Liver (tissue), 9 donors: ENCODE measurements around the gene FGFBP3. TPM values are rescaled to one million over a fixed set of nuclear protein-coding genes. Genes with fewer than 3 reads are reported as not detected.

Source experiments
- DNase-seq: peaks from one replicate; pipeline ENCODE4 v3.0.0-alpha.2; 2017; ENCODE audit warnings: low spot score
- H3K27ac ChIP-seq, 2 donors: one replicate each; pipeline ENCODE4 v1.7.0; 2013; ENCODE audit warnings: inconsistent platforms in 2 of 2, low read length in 2 of 2, control low read depth in 1 of 2, low read depth in 1 of 2, mild to moderate bottlenecking in 1 of 2
- H3K27me3 ChIP-seq, 4 donors: one replicate each; pipeline versions ENCODE4 v1.6.1 to v1.7.0; 2013; ENCODE audit warnings: low read length in 3 of 4, inconsistent platforms in 1 of 4, mild to moderate bottlenecking in 1 of 4, moderate library complexity in 1 of 4; ENCODE audit not compliant: control insufficient read depth in 4 of 4, insufficient read depth in 4 of 4
- H3K36me3 ChIP-seq, 4 donors: one replicate each; pipeline versions ENCODE4 v1.6.1 to v1.7.0; 2013; ENCODE audit warnings: low read length in 3 of 4, mild to moderate bottlenecking in 3 of 4, low read depth in 1 of 4, moderate library complexity in 1 of 4; ENCODE audit not compliant: control insufficient read depth in 4 of 4, insufficient read depth in 3 of 4
- H3K4me1 ChIP-seq, 4 donors: one replicate each; pipeline versions ENCODE4 v1.6.1 to v1.7.0; 2013; ENCODE audit warnings: low read length in 3 of 4, mild to moderate bottlenecking in 3 of 4, moderate library complexity in 1 of 4; ENCODE audit not compliant: control insufficient read depth in 4 of 4, insufficient read depth in 4 of 4
- H3K4me3 ChIP-seq, 3 donors: one replicate each; pipeline versions ENCODE4 v1.6.1 to v1.7.0; 2013; ENCODE audit warnings: low read length in 3 of 3, control low read depth in 1 of 3, low read depth in 1 of 3, mild to moderate bottlenecking in 1 of 3
- H3K9ac ChIP-seq, 2 donors: one replicate each; pipeline ENCODE4 v1.7.0; 2013; ENCODE audit warnings: low read length in 2 of 2, mild to moderate bottlenecking in 2 of 2, moderate library complexity in 2 of 2, control low read depth in 1 of 2, low read depth in 1 of 2
- H3K9me3 ChIP-seq, 4 donors: one replicate each; pipeline versions ENCODE4 v1.6.1 to v1.7.0; 2013; ENCODE audit warnings: low read length in 3 of 4; ENCODE audit not compliant: control insufficient read depth in 4 of 4
- EGR1 ChIP-seq, 2 donors: IDR thresholded peaks; 2 replicates each; pipeline ENCODE4 v1.6.1; 2016 to 2018; ENCODE audit warnings: antibody characterized with exemption in 2 of 2, low read depth in 2 of 2
- FOXA1 ChIP-seq: IDR thresholded peaks from 2 replicates; pipeline ENCODE4 v1.6.1; 2016; ENCODE audit warnings: antibody characterized with exemption
- FOXA2 ChIP-seq: IDR thresholded peaks from 2 replicates; pipeline ENCODE4 v1.6.1; 2016; ENCODE audit warnings: antibody characterized with exemption
- GABPA ChIP-seq, 2 donors: IDR thresholded peaks in 1 of 2; conservative IDR thresholded peaks in 1 of 2; 2 replicates each; pipeline ENCODE4 v1.6.1; 2016; ENCODE audit warnings: antibody characterized with exemption in 2 of 2, mild to moderate bottlenecking in 1 of 2, moderate library complexity in 1 of 2
- HNF4A ChIP-seq, 2 donors: conservative IDR thresholded peaks; 2 replicates each; pipeline ENCODE4 v1.6.1; 2016; ENCODE audit warnings: antibody characterized with exemption in 2 of 2, mild to moderate bottlenecking in 2 of 2
- HNF4G ChIP-seq: IDR thresholded peaks from 2 replicates; pipeline ENCODE4 v1.6.1; 2016; ENCODE audit warnings: antibody characterized with exemption
- JUND ChIP-seq, 2 donors: IDR thresholded peaks; 2 replicates each; pipeline ENCODE4 v1.6.1; 2016; ENCODE audit warnings: antibody characterized with exemption in 2 of 2
- NR2F2 ChIP-seq: IDR thresholded peaks from 2 replicates; pipeline ENCODE4 v1.6.1; 2016; ENCODE audit warnings: antibody characterized with exemption
- RAD21 ChIP-seq, 2 donors: IDR thresholded peaks; 2 replicates each; pipeline ENCODE4 v1.6.1; 2016; ENCODE audit warnings: antibody characterized with exemption in 2 of 2, mild to moderate bottlenecking in 2 of 2
- RXRA ChIP-seq, 2 donors: IDR thresholded peaks; 2 replicates each; pipeline ENCODE4 v1.6.1; 2017 to 2018; ENCODE audit warnings: antibody characterized with exemption in 2 of 2, mild to moderate bottlenecking in 1 of 2
- SP1 ChIP-seq: IDR thresholded peaks from 2 replicates; pipeline ENCODE4 v1.6.1; 2018; ENCODE audit warnings: antibody characterized with exemption, mild to moderate bottlenecking
- TAF1 ChIP-seq: conservative IDR thresholded peaks from 2 replicates; pipeline ENCODE4 v1.6.1; 2016; ENCODE audit warnings: antibody characterized with exemption, mild to moderate bottlenecking
- YY1 ChIP-seq: IDR thresholded peaks from 2 replicates; pipeline ENCODE4 v1.6.1; 2016; ENCODE audit warnings: antibody characterized with exemption, mild to moderate bottlenecking
- WGBS: extraction: QIAGEN DNeasy Blood & Tissue Kit; methylation state at CpG from one replicate; pipeline ENCODE4 v1.1.7; 2013; 5-methylcytosine and 5-hydroxymethylcytosine counted together
- polyA plus RNA-seq, 2 donors: library from polyadenylated mRNA; stranded (reverse) in 1 of 2; unstranded in 1 of 2; fragments of 200-250 nt in 1 of 2; fragments of >200 nt in 1 of 2; fragmentation: Nextera tagmentation in 1 of 2; extraction: Ambion mirVana in 1 of 2; gene quantifications; one replicate each; pipeline versions ENCODE4 v1.2.1 to v1.2.3, GENCODE V29; 2013 to 2015
- total RNA-seq, 2 donors: library from RNA; depleted of rRNA; stranded (reverse); fragments of >200 nt; gene quantifications; one replicate each; pipeline ENCODE4 v1.2.3, GENCODE V29; 2014
- TF ChIP-seq, protein P1 (sequence below): fragments of 150-350 bp; IDR thresholded peaks from 2 replicates; pipeline ENCODE4 v1.5.1; 2017; ENCODE audit warnings: improper control_type of control experiment, low read depth, low read length; ENCODE audit not compliant: missing input control
- TF ChIP-seq, protein P2 (sequence below): IDR thresholded peaks from 2 replicates; pipeline ENCODE4 v1.6.1; 2016; ENCODE audit warnings: antibody characterized with exemption
- TF ChIP-seq, protein P3 (sequence below): IDR thresholded peaks from 2 replicates; pipeline ENCODE4 v1.6.1; 2016; ENCODE audit warnings: antibody characterized with exemption, mild to moderate bottlenecking
- TF ChIP-seq, protein P4 (sequence below): IDR thresholded peaks from 2 replicates; pipeline ENCODE4 v1.6.1; 2016; ENCODE audit warnings: antibody characterized with exemption
- donor health status: healthy.
- donor health status: healthy.
- donor health status: healthy.
- donor health status: healthy.
- donor health status: healthy.

FGFBP3 gene
- total and polyA plus RNA-seq, 4 donors = 0.08 to 0.37 (median 0.19) TPM

DNA sequence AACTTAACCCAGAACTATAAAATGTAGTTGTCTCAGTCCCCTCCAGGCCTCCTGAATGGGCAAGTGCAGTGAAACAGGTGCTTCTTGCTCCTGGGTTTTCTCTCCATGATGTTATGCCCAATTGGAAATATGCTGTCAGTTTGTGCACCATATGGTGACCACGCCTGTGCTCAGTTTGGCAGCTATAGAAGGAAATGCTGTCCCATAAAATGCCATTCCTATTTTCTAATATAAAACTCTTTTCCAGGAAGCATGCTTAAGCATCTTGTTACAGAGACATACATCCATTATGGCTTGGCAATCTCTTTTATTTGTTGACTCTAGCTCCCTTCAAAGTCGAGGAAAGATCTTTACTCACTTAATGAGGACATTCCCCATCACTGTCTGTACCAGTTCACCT, 45.2 kb downstream of the FGFBP3 start:
- H3K27me3 ChIP-seq = no peaks in the 10 kb centered on the region
- WGBS = 61% methylated on average over 2 of the region's 2 CpGs
- no peak overlapping the region for H3K9ac ChIP-seq
- H3K36me3 ChIP-seq = peaks cover 0 to 51% (median 33%) of the 10 kb centered on the region in 4 donors
- no peak for DNase-seq
- H3K4me1 ChIP-seq = no peaks in the 10 kb centered on the region
- H3K4me3 ChIP-seq = no peak overlapping the region
- H3K9me3 ChIP-seq = no peaks in the 10 kb centered on the region
- TF ChIP-seq JUND (IDR thresholded peaks at IDR 0.05) (no peak), FOXA2 (no peak), HNF4A (conservative IDR thresholded peaks at IDR 0.05) (no peak), EGR1 (IDR thresholded peaks at IDR 0.05; ENCODE audit: low read depth in 2 of 2) (no peak), HNF4G (no peak), SP1 (no peak), FOXA1 (no peak), NR2F2 (no peak), RXRA (IDR thresholded peaks at IDR 0.05) (no peak), GABPA (IDR thresholded peaks at IDR 0.05 in 1 of 2, conservative IDR thresholded peaks at IDR 0.05 in 1 of 2) (no peak), RAD21 (IDR thresholded peaks at IDR 0.05) (no peak)
- TF ChIP-seq, protein P1, sequence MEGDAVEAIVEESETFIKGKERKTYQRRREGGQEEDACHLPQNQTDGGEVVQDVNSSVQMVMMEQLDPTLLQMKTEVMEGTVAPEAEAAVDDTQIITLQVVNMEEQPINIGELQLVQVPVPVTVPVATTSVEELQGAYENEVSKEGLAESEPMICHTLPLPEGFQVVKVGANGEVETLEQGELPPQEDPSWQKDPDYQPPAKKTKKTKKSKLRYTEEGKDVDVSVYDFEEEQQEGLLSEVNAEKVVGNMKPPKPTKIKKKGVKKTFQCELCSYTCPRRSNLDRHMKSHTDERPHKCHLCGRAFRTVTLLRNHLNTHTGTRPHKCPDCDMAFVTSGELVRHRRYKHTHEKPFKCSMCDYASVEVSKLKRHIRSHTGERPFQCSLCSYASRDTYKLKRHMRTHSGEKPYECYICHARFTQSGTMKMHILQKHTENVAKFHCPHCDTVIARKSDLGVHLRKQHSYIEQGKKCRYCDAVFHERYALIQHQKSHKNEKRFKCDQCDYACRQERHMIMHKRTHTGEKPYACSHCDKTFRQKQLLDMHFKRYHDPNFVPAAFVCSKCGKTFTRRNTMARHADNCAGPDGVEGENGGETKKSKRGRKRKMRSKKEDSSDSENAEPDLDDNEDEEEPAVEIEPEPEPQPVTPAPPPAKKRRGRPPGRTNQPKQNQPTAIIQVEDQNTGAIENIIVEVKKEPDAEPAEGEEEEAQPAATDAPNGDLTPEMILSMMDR = no peak
- TF ChIP-seq, protein P2, sequence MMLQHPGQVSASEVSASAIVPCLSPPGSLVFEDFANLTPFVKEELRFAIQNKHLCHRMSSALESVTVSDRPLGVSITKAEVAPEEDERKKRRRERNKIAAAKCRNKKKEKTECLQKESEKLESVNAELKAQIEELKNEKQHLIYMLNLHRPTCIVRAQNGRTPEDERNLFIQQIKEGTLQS = no peak
- TF ChIP-seq, protein P3, sequence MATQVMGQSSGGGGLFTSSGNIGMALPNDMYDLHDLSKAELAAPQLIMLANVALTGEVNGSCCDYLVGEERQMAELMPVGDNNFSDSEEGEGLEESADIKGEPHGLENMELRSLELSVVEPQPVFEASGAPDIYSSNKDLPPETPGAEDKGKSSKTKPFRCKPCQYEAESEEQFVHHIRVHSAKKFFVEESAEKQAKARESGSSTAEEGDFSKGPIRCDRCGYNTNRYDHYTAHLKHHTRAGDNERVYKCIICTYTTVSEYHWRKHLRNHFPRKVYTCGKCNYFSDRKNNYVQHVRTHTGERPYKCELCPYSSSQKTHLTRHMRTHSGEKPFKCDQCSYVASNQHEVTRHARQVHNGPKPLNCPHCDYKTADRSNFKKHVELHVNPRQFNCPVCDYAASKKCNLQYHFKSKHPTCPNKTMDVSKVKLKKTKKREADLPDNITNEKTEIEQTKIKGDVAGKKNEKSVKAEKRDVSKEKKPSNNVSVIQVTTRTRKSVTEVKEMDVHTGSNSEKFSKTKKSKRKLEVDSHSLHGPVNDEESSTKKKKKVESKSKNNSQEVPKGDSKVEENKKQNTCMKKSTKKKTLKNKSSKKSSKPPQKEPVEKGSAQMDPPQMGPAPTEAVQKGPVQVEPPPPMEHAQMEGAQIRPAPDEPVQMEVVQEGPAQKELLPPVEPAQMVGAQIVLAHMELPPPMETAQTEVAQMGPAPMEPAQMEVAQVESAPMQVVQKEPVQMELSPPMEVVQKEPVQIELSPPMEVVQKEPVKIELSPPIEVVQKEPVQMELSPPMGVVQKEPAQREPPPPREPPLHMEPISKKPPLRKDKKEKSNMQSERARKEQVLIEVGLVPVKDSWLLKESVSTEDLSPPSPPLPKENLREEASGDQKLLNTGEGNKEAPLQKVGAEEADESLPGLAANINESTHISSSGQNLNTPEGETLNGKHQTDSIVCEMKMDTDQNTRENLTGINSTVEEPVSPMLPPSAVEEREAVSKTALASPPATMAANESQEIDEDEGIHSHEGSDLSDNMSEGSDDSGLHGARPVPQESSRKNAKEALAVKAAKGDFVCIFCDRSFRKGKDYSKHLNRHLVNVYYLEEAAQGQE = no peak
- TF ChIP-seq, protein P4, sequence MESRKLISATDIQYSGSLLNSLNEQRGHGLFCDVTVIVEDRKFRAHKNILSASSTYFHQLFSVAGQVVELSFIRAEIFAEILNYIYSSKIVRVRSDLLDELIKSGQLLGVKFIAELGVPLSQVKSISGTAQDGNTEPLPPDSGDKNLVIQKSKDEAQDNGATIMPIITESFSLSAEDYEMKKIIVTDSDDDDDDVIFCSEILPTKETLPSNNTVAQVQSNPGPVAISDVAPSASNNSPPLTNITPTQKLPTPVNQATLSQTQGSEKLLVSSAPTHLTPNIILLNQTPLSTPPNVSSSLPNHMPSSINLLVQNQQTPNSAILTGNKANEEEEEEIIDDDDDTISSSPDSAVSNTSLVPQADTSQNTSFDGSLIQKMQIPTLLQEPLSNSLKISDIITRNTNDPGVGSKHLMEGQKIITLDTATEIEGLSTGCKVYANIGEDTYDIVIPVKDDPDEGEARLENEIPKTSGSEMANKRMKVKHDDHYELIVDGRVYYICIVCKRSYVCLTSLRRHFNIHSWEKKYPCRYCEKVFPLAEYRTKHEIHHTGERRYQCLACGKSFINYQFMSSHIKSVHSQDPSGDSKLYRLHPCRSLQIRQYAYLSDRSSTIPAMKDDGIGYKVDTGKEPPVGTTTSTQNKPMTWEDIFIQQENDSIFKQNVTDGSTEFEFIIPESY = no peak
- no peak overlapping the region for H3K27ac ChIP-seq

- H3K27ac ChIP-seq = no peak overlapping the region
- TF ChIP-seq, protein P3 = no peak
- TF ChIP-seq SP1 (no peak), GABPA (IDR thresholded peaks at IDR 0.05 in 1 of 2, conservative IDR thresholded peaks at IDR 0.05 in 1 of 2) (no peak), YY1 (no peak), HNF4G (no peak), JUND (IDR thresholded peaks at IDR 0.05) (no peak), NR2F2 (no peak), RAD21 (IDR thresholded peaks at IDR 0.05) (no peak), TAF1 (no peak), FOXA2 (no peak), HNF4A (conservative IDR thresholded peaks at IDR 0.05) (no peak), EGR1 (IDR thresholded peaks at IDR 0.05; ENCODE audit: low read depth in 2 of 2) (no peak), FOXA1 (no peak)
- TF ChIP-seq, protein P1 = no peak
- TF ChIP-seq, protein P2 = no peak
Measured at GRCh38 chr10:91860885-91861284, 48.4 kb downstream of the FGFBP3 start.

More at GRCh38 chr10:91860885-91861284, 48.4 kb downstream of the FGFBP3 start:
- H3K4me3 ChIP-seq = no peak overlapping the region
- no peak for DNase-seq
- H3K9me3 ChIP-seq = no peaks in the 10 kb centered on the region
- H3K27me3 ChIP-seq = no peaks in the 10 kb centered on the region
- no peak overlapping the region for H3K9ac ChIP-seq
- 88% methylated on average over 1 of the region's 1 CpG for WGBS
- H3K4me1 ChIP-seq = no peaks in the 10 kb centered on the region
- peaks cover 2 to 74% (median 51%) of the 10 kb centered on the region in 4 donors for H3K36me3 ChIP-seq
